ENCODE results near the gene FSTL4. TPM values are rescaled to one million over a fixed set of nuclear protein-coding genes. Genes with fewer than 3 reads are reported as not detected.

FSTL4 gene
- total RNA-seq, 1 donor from 2014 or later, result 0.07 TPM

- H3K27me3 Mint-ChIP-seq (ENCODE audit: low read depth), result peaks cover 60% of the 10 kb centered on the region
- no peak overlapping the region for H3K27ac Mint-ChIP-seq (ENCODE audit: unreplicated experiment)
- TF ChIP-seq, protein P1, sequence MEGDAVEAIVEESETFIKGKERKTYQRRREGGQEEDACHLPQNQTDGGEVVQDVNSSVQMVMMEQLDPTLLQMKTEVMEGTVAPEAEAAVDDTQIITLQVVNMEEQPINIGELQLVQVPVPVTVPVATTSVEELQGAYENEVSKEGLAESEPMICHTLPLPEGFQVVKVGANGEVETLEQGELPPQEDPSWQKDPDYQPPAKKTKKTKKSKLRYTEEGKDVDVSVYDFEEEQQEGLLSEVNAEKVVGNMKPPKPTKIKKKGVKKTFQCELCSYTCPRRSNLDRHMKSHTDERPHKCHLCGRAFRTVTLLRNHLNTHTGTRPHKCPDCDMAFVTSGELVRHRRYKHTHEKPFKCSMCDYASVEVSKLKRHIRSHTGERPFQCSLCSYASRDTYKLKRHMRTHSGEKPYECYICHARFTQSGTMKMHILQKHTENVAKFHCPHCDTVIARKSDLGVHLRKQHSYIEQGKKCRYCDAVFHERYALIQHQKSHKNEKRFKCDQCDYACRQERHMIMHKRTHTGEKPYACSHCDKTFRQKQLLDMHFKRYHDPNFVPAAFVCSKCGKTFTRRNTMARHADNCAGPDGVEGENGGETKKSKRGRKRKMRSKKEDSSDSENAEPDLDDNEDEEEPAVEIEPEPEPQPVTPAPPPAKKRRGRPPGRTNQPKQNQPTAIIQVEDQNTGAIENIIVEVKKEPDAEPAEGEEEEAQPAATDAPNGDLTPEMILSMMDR (IDR thresholded peaks at IDR 0.05), result no peak
- peaks cover 1% of the 10 kb centered on the region for H3K36me3 Mint-ChIP-seq (ENCODE audit: low read depth)
- H3K4me3 Mint-ChIP-seq (ENCODE audit: unreplicated experiment), result no peak overlapping the region
- no peaks in the 10 kb centered on the region for H3K9me3 Mint-ChIP-seq (ENCODE audit: low read depth)
- H3K4me1 Mint-ChIP-seq (ENCODE audit: low read depth), result no peaks in the 10 kb centered on the region
- no peak for DNase-seq (ENCODE audit: low spot score)
Measured at GRCh38 chr5:133383580-133383939, 228.8 kb downstream of the FSTL4 start.

- Mint-ChIP-seq H3K9me3 (ENCODE audit: low read depth) (peaks cover 3% of the 10 kb centered on the region), H3K27ac (ENCODE audit: unreplicated experiment) (no peak overlapping the region), H3K36me3 (ENCODE audit: low read depth) (peaks cover 2% of the 10 kb centered on the region), H3K4me3 (ENCODE audit: unreplicated experiment) (no peak overlapping the region), H3K27me3 (ENCODE audit: low read depth) (peaks cover 54% of the 10 kb centered on the region), H3K4me1 (ENCODE audit: low read depth) (no peaks in the 10 kb centered on the region)
- TF ChIP-seq, protein P1 (IDR thresholded peaks at IDR 0.05), result no peak
- DNase-seq (ENCODE audit: low spot score), result no peak
Measured at GRCh38 chr5:133382661-133383579, 229.4 kb downstream of the FSTL4 start.

- Mint-ChIP-seq H3K4me1 (ENCODE audit: low read depth) (no peaks in the 10 kb centered on the region), H3K36me3 (ENCODE audit: low read depth) (peaks cover 8% of the 10 kb centered on the region), H3K4me3 (ENCODE audit: unreplicated experiment) (no peak overlapping the region), H3K27ac (ENCODE audit: unreplicated experiment) (no peak overlapping the region), H3K9me3 (ENCODE audit: low read depth) (peaks cover 15% of the 10 kb centered on the region), H3K27me3 (ENCODE audit: low read depth) (peaks cover 51% of the 10 kb centered on the region)
- no peak for DNase-seq (ENCODE audit: low spot score)
- TF ChIP-seq, protein P1 (IDR thresholded peaks at IDR 0.05), result no peak
Measured at GRCh38 chr5:133381571-133382365, 230.6 kb downstream of the FSTL4 start.

GRCh38 chr5:133381041-133381440 lies 231.3 kb downstream of the FSTL4 start:
- no peak for DNase-seq (ENCODE audit: low spot score)
- peaks cover 8% of the 10 kb centered on the region for H3K36me3 Mint-ChIP-seq (ENCODE audit: low read depth)
- peaks cover 44% of the 10 kb centered on the region for H3K27me3 Mint-ChIP-seq (ENCODE audit: low read depth)
- TF ChIP-seq, protein P1 (IDR thresholded peaks at IDR 0.05), result no peak
- no peak overlapping the region for H3K4me3 Mint-ChIP-seq (ENCODE audit: unreplicated experiment)
- no peaks in the 10 kb centered on the region for H3K4me1 Mint-ChIP-seq (ENCODE audit: low read depth)
- H3K27ac Mint-ChIP-seq (ENCODE audit: unreplicated experiment), result no peak overlapping the region
- peaks cover 19% of the 10 kb centered on the region for H3K9me3 Mint-ChIP-seq (ENCODE audit: low read depth)

- TF ChIP-seq, protein P1 (IDR thresholded peaks at IDR 0.05), result no peak
- peaks cover 25% of the 10 kb centered on the region for H3K27me3 Mint-ChIP-seq (ENCODE audit: low read depth)
- H3K4me1 Mint-ChIP-seq (ENCODE audit: low read depth), result no peaks in the 10 kb centered on the region
- H3K9me3 Mint-ChIP-seq (ENCODE audit: low read depth), result peaks cover 23% of the 10 kb centered on the region
- H3K4me3 Mint-ChIP-seq (ENCODE audit: unreplicated experiment), result no peak overlapping the region
- H3K27ac Mint-ChIP-seq (ENCODE audit: unreplicated experiment), result no peak overlapping the region
- no peak for DNase-seq (ENCODE audit: low spot score)
- H3K36me3 Mint-ChIP-seq (ENCODE audit: low read depth), result peaks cover 6% of the 10 kb centered on the region
Measured at GRCh38 chr5:133377736-133378135, 234.6 kb downstream of the FSTL4 start.
